HEK293T (cell line): ENCODE data around the gene RNF10.
"Not testable (repeated sequence)": the region's sequence is repeated elsewhere in the genome, so short reads cannot be mapped to it uniquely, and the experiment has no call there.

Experiments
- ARNT ChIP-seq: fragments of 450-650 bp; IDR thresholded peaks from 2 replicates; pipeline ENCODE4 v1.6.1; 2017; ENCODE audit warnings: mild to moderate bottlenecking
- BHLHE40 ChIP-seq: fragments of 450-650 bp; IDR thresholded peaks from 2 replicates; pipeline ENCODE4 v1.6.1; 2016; ENCODE audit warnings: mild to moderate bottlenecking, moderate library complexity, borderline replicate concordance
- FOXA1 ChIP-seq: fragments of 450-650 bp; IDR thresholded peaks from 2 replicates; pipeline ENCODE4 v1.6.1; 2016; ENCODE audit warnings: mild to moderate bottlenecking
- FOXM1 ChIP-seq: fragments of 450-650 bp; IDR thresholded peaks from 2 replicates; pipeline ENCODE4 v1.6.1; 2017; ENCODE audit warnings: mild to moderate bottlenecking, borderline replicate concordance
- HDGF ChIP-seq: fragments of 450-650 bp; IDR thresholded peaks from 2 replicates; pipeline ENCODE4 v1.6.1; 2017; ENCODE audit warnings: antibody characterized with exemption, borderline replicate concordance
- NFRKB ChIP-seq: fragments of 450-650 bp; IDR thresholded peaks from 2 replicates; pipeline ENCODE4 v1.6.1; 2016; ENCODE audit warnings: mild to moderate bottlenecking, moderate library complexity
- PKNOX1 ChIP-seq: fragments of 450-650 bp; IDR thresholded peaks from 2 replicates; pipeline ENCODE4 v1.6.1; 2016
- SP1 ChIP-seq: fragments of 450-650 bp; IDR thresholded peaks from 2 replicates; pipeline ENCODE4 v1.6.1; 2017
- SUZ12 ChIP-seq: fragments of 450-650 bp; IDR thresholded peaks from 2 replicates; pipeline ENCODE4 v1.6.1; 2016; ENCODE audit warnings: mild to moderate bottlenecking
- TARDBP ChIP-seq: fragments of 450-650 bp; IDR thresholded peaks from 2 replicates; pipeline ENCODE4 v1.6.1; 2016
- ZNF384 ChIP-seq: fragments of 450-650 bp; IDR thresholded peaks from 2 replicates; pipeline ENCODE4 v1.6.1; 2016

- TF ChIP-seq ARNT, NFRKB, PKNOX1, ZNF384, SP1, FOXA1, TARDBP, SUZ12, HDGF, BHLHE40, FOXM1: not testable (repeated sequence)
Measured at GRCh38 chr12:120617193-120617592, 83.0 kb downstream of the RNF10 start.
